Peyer's patch (tissue), 4 donors: ENCODE results near the gene ATP5PD.

Source experiments
- POLR2A ChIP-seq, 2 donors: fragments of 450-650 bp; IDR thresholded peaks; one replicate each; pipeline ENCODE4 v1.5.1; 2017; ENCODE audit warnings: antibody characterized with exemption in 2 of 2, mild to moderate bottlenecking in 2 of 2, moderate library complexity in 2 of 2
- TF ChIP-seq, protein P1 (sequence below), 6 experiments: fragments of 450-650 bp in 4 of 6; fragments of 200-600 bp in 2 of 6; sonication (generic) in 1 of 6; IDR thresholded peaks; one replicate each; pipeline ENCODE4 v1.5.1; 2017 to 2019; ENCODE audit warnings: antibody characterized with exemption in 6 of 6, mild to moderate bottlenecking in 3 of 6, moderate library complexity in 1 of 6

DNA sequence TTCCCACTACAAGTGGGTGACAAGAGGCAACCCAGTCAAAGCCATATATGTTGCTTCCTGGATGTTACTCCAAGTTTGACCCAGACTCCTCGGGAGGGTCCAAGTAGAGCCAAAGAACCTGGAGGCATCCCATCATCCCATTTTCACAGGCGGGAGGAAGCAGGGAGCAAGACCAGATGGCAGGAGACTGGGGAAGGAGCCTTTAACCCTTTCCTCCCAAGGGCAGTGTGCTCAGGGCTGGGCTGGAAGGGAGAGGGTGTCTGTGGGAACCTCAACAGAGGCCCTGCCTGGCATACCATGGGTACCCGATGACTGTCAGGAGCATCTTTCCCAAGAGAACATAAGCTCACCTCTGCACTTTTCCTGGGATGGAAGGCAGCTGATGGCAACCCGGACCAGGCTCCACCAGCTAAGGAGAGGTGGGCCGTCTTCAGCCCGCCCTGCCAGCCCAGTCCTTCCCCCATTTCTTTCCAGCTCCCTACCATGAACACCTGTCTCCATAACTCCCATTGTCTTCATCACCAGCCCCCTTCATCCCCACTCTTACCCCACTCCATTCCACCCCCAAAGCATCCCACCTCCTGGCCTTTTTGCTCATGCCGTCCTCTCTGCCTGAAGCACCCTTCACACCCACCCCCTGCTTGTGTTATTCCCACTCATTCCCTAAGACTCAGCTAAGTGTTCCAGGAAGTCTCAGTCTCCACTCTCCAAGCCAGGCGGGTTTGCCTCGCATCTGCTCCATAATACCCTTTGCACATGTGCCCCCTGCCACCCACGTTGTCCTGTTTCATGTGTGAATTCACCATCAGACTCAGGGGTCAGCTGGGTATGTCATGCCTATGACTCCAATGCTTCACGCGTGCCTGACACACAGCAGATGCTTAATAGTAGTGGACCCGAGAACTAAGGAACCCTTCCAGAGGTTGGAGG is 35.1 kb upstream of the ATP5PD start:
- no peak for TF ChIP-seq POLR2A (IDR thresholded peaks at IDR 0.05)
- TF ChIP-seq, protein P1, sequence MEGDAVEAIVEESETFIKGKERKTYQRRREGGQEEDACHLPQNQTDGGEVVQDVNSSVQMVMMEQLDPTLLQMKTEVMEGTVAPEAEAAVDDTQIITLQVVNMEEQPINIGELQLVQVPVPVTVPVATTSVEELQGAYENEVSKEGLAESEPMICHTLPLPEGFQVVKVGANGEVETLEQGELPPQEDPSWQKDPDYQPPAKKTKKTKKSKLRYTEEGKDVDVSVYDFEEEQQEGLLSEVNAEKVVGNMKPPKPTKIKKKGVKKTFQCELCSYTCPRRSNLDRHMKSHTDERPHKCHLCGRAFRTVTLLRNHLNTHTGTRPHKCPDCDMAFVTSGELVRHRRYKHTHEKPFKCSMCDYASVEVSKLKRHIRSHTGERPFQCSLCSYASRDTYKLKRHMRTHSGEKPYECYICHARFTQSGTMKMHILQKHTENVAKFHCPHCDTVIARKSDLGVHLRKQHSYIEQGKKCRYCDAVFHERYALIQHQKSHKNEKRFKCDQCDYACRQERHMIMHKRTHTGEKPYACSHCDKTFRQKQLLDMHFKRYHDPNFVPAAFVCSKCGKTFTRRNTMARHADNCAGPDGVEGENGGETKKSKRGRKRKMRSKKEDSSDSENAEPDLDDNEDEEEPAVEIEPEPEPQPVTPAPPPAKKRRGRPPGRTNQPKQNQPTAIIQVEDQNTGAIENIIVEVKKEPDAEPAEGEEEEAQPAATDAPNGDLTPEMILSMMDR (IDR thresholded peaks at IDR 0.05) = no peak
